ENCODE data around the gene NOX1. TPM values are rescaled to one million over a fixed set of nuclear protein-coding genes. Genes with fewer than 3 reads are reported as not detected.

NOX1 gene
- total and polyA plus RNA-seq, 2 of the 13 experiments (the other 11 are each of a cell fraction or from before 2014, with no cell fraction given): 0.07 TPM; not detected in 1

DNA sequence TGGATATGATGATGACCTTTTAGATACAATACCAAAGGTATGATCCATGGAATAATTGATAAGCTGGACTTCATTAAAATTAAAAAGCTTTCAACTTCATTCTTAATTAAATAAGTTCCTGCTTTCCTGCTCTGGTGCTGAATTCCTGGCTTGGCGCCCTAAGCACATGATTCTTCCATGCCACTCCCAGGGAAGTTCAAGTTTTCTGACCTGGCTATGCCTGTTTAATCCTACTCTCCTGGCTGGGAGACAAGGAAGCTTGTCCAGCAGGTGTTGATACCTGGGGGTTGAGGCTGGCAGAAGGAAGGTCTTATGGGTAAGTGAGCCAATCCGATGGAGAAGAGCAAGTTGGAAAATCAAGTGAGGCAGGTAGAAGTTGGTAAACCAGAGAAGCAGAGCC is 30.3 kb upstream of the NOX1 start:
- WGBS (ENCODE audit: low lambda C conversion rate): 50% methylated on average over 2 of the region's 2 CpGs
- H2AFZ ChIP-seq (ENCODE audit: low read length): no peak overlapping the region
- H3K4me1 ChIP-seq (ENCODE audit: insufficient read depth, low read length): no peaks in the 10 kb centered on the region
- DNase-seq (ENCODE audit: low spot score) (no peak), FAIRE-seq (no peak), ATAC-seq (no peak)
- POLR2A ChIA-PET: no interaction called here
- intact Hi-C loops (cut with micrococcal nuclease; ENCODE audit: unreplicated experiment) (no loop called here), in situ Hi-C loops (cut with HindIII; ENCODE audit: extremely low pct_ligation_motif_present, low pct_unique_long_range_greater_than_20kb) (no loop called here)
- no peaks in the 10 kb centered on the region for H3K27me3 ChIP-seq (ENCODE audit: control insufficient read depth in 1 of 2, insufficient read depth in 2 of 2, low read length in 2 of 2)
- no TSS peak for BruUV-seq (replicated peaks)
- CTCF ChIA-PET (ENCODE audit: low intra/inter-chr PET ratio, low total read pairs): no interaction called here
- H3K27ac ChIP-seq (ENCODE audit: extremely low read length, insufficient read depth, low read length): no peak overlapping the region
- H3K9me3 ChIP-seq (ENCODE audit: low read length): no peaks in the 10 kb centered on the region
- no peak overlapping the region for H3K4me3 ChIP-seq (replicated peaks in 1 of 3; ENCODE audit: insufficient read depth in 1 of 3, low read depth in 2 of 3, low read length in 3 of 3)
- H3K79me2 ChIP-seq (ENCODE audit: insufficient read depth, low read length): no peaks in the 10 kb centered on the region
- TF ChIP-seq ZNF569 (CRISPR knock-in tag; IDR thresholded peaks at IDR 0.05; ENCODE audit: borderline replicate concordance) (no peak), JUNB (CRISPR knock-in tag; IDR thresholded peaks at IDR 0.05; ENCODE audit: borderline replicate concordance) (no peak), IKZF4 (CRISPR knock-in tag; IDR thresholded peaks at IDR 0.05; ENCODE audit: borderline replicate concordance, low read depth, not compliant biosample characterization) (no peak), ZNF589 (CRISPR knock-in tag; conservative IDR thresholded peaks at IDR 0.05) (no peak), FOXO1 (CRISPR knock-in tag; IDR thresholded peaks at IDR 0.05) (no peak), ZNF20 (CRISPR knock-in tag; IDR thresholded peaks at IDR 0.05) (no peak)
- TF ChIP-seq, protein P1, sequence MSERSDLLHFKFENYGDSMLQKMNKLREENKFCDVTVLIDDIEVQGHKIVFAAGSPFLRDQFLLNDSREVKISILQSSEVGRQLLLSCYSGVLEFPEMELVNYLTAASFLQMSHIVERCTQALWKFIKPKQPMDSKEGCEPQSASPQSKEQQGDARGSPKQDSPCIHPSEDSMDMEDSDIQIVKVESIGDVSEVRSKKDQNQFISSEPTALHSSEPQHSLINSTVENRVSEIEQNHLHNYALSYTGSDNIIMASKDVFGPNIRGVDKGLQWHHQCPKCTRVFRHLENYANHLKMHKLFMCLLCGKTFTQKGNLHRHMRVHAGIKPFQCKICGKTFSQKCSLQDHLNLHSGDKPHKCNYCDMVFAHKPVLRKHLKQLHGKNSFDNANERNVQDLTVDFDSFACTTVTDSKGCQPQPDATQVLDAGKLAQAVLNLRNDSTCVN (CRISPR knock-in tag; IDR thresholded peaks at IDR 0.05; ENCODE audit: borderline replicate concordance): no peak
- no peak overlapping the region for H3K4me2 ChIP-seq (ENCODE audit: low read depth, low read length)
- H3K36me3 ChIP-seq (replicated peaks in 1 of 2; ENCODE audit: control insufficient read depth in 1 of 2, insufficient read depth in 2 of 2, low read length in 2 of 2): no peaks in the 10 kb centered on the region
- H3K9ac ChIP-seq (ENCODE audit: insufficient read depth, low read depth, low read length): no peak overlapping the region
- H4K20me1 ChIP-seq (ENCODE audit: insufficient read depth, low read length): no peaks in the 10 kb centered on the region
